Measurements from ENCODE around the gene OR51B2.

DNA sequence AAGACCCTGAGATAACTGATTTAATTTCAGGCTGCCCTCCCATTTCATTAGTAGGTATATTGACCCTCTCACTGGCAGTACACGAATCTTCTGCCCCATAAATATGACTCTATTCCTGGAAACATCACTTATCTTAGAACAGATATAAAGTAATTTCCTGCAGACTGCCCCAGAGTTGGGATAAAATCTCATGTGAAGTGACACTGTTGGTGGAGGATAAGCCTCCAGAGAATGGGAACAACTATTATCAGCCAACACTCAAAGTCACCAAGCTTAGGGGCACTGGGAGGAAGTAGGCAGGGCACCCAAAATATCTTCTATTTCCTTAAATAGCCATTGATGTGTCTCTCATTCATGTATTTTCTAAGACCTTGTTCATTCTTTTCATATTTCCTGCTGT is 11.1 kb upstream of the OR51B2 start:
- TF ChIP-seq NFIC (IDR thresholded peaks at IDR 0.05; ENCODE audit: low read depth, low read length) (no peak), KDM1A (IDR thresholded peaks at IDR 0.05; ENCODE audit: borderline replicate concordance) (no peak), TCF7 (IDR thresholded peaks at IDR 0.05; ENCODE audit: borderline replicate concordance) (no peak), HDGF (IDR thresholded peaks at IDR 0.05) (no peak), EP300 (IDR thresholded peaks at IDR 0.05; ENCODE audit: borderline replicate concordance in 1 of 2, control insufficient read depth in 1 of 2, low read depth in 2 of 2, low read length in 2 of 2) (no peak), CBX5 (IDR thresholded peaks at IDR 0.05; ENCODE audit: low read depth) (no peak), JUND (IDR thresholded peaks at IDR 0.05; ENCODE audit: low read depth, low read length) (no peak)

Data from GM12878 (cell line).